Medulla oblongata (tissue), 1 donor: ENCODE data around the gene SCGB2A2.

Experiments used
- DNase-seq: peaks from one replicate; pipeline ENCODE4 v3.0.0-alpha.2; 2015; ENCODE audit errors: extremely low spot score

Gene SCGB2A2

GRCh38 chr11:62306227-62306626, 36.3 kb downstream of the SCGB2A2 start:
- no peak for DNase-seq

- no peak for DNase-seq
Measured at GRCh38 chr11:62307950-62308349, 38.0 kb downstream of the SCGB2A2 start.

- no peak for DNase-seq
Measured at GRCh38 chr11:62309991-62310390, 40.0 kb downstream of the SCGB2A2 start.

- DNase-seq = no peak
Measured at GRCh38 chr11:62315431-62315830, 45.5 kb downstream of the SCGB2A2 start.

- DNase-seq = no peak
Measured at GRCh38 chr11:62322524-62322923, 52.6 kb downstream of the SCGB2A2 start.
